Measurements from ENCODE around the gene MPRIP.
A peak's percentile ranks its signal among the peaks of the same experiment; 100 is the strongest.

Gene MPRIP

GRCh38 chr17:17052462-17053221 lies 10.4 kb downstream of the MPRIP start:
- no peak for DNase-seq

GRCh38 chr17:17053446-17054379 lies 11.5 kb downstream of the MPRIP start:
- DNase-seq, result no peak

- no peak for DNase-seq
Measured at GRCh38 chr17:17054636-17055035, 12.4 kb downstream of the MPRIP start.

- DNase-seq, result no peak
Measured at GRCh38 chr17:17055286-17056155, 13.3 kb downstream of the MPRIP start.

- no peak for DNase-seq
Measured at GRCh38 chr17:17056156-17056539, 13.9 kb downstream of the MPRIP start.

- no peak for DNase-seq
Measured at GRCh38 chr17:17057057-17057551, 14.8 kb downstream of the MPRIP start.

- no peak for DNase-seq
Measured at GRCh38 chr17:17058304-17058703, 16.0 kb downstream of the MPRIP start.

GRCh38 chr17:17059301-17059890 lies 17.1 kb downstream of the MPRIP start:
- no peak for DNase-seq

- DNase-seq, result no peak
Measured at GRCh38 chr17:17060001-17060922, 18.0 kb downstream of the MPRIP start.

- no peak for DNase-seq
Measured at GRCh38 chr17:17060930-17061329, 18.7 kb downstream of the MPRIP start.

GRCh38 chr17:17061516-17061915 lies 19.3 kb downstream of the MPRIP start:
- no peak for DNase-seq

GRCh38 chr17:17062356-17062755 lies 20.1 kb downstream of the MPRIP start:
- no peak for DNase-seq

- no peak for DNase-seq
Measured at GRCh38 chr17:17062866-17063265, 20.6 kb downstream of the MPRIP start.

GRCh38 chr17:17063546-17064122 lies 21.4 kb downstream of the MPRIP start:
- DNase-seq, result peak in 1 of 2 experiments; percentile 43

- DNase-seq, result no peak
Measured at GRCh38 chr17:17064322-17064721, 22.1 kb downstream of the MPRIP start.

- no peak for DNase-seq
Measured at GRCh38 chr17:17066021-17066420, 23.8 kb downstream of the MPRIP start.

GRCh38 chr17:17067257-17067656 lies 25.0 kb downstream of the MPRIP start:
- no peak for DNase-seq

GRCh38 chr17:17069849-17070248 lies 27.6 kb downstream of the MPRIP start:
- no peak for DNase-seq

- no peak for DNase-seq
Measured at GRCh38 chr17:17070931-17071330, 28.7 kb downstream of the MPRIP start.

GRCh38 chr17:17071531-17072360 lies 29.5 kb downstream of the MPRIP start:
- DNase-seq, result no peak

Measured in NCI-H446 (cell line).